KMS-11 (cell line): ENCODE results near the gene FRMD1.

Source experiments
- H2AFZ ChIP-seq: fragments of 200-600 bp; sonication (generic); 2 replicates; pipeline ENCODE4 v1.6.1; 2016; ENCODE audit warnings: antibody characterized with exemption, mixed run types, low read depth
- H3K27ac ChIP-seq: fragments of 200-600 bp; sonication (generic); 2 replicates; pipeline ENCODE4 v1.6.1; 2016; ENCODE audit warnings: mild to moderate bottlenecking, mixed run types
- H3K27me3 ChIP-seq: fragments of 200-600 bp; sonication (generic); 2 replicates; pipeline ENCODE4 v1.6.1; 2017; ENCODE audit warnings: mild to moderate bottlenecking, low read depth, mixed run types, moderate library complexity; ENCODE audit not compliant: insufficient read depth
- H3K36me3 ChIP-seq: fragments of 200-600 bp; sonication (generic); 2 replicates; pipeline ENCODE4 v1.6.1; 2017; ENCODE audit warnings: mild to moderate bottlenecking, mixed run types; ENCODE audit not compliant: insufficient read depth
- H3K4me1 ChIP-seq: fragments of 200-600 bp; sonication (generic); 2 replicates; pipeline ENCODE4 v1.6.1; 2016; ENCODE audit warnings: mild to moderate bottlenecking, low read depth, mixed run types; ENCODE audit not compliant: poor library complexity, severe bottlenecking
- H3K4me2 ChIP-seq: fragments of 200-600 bp; sonication (generic); 2 replicates; pipeline ENCODE4 v1.7.0; 2016; ENCODE audit warnings: mild to moderate bottlenecking, mixed run types
- H3K4me3 ChIP-seq: fragments of 200-600 bp; sonication (generic); IDR thresholded peaks from 2 replicates; pipeline ENCODE4 v1.6.1; 2017; ENCODE audit warnings: low read depth, low read length, mixed read lengths; ENCODE audit not compliant: insufficient read depth
- H3K79me2 ChIP-seq: fragments of 200-600 bp; sonication (generic); 2 replicates; pipeline ENCODE4 v1.6.1; 2016; ENCODE audit warnings: low read depth, mixed run types; ENCODE audit not compliant: insufficient read depth
- H3K9ac ChIP-seq: fragments of 200-600 bp; sonication (generic); 2 replicates; pipeline ENCODE4 v1.6.1; 2016; ENCODE audit warnings: mild to moderate bottlenecking, mixed run types
- H4K20me1 ChIP-seq: fragments of 200-600 bp; sonication (generic); 2 replicates; pipeline ENCODE4 v1.6.1; 2016; ENCODE audit warnings: mild to moderate bottlenecking, mixed run types; ENCODE audit not compliant: insufficient read depth
- CTCF ChIP-seq: fragments of 200-600 bp; sonication (generic); conservative IDR thresholded peaks from 2 replicates; pipeline ENCODE4 v1.6.1; 2017; ENCODE audit warnings: low read depth, mild to moderate bottlenecking, antibody characterized with exemption, low read length, moderate library complexity, mixed read lengths

The FRMD1 gene

GRCh38 chr6:168098431-168098861 lies 19.4 kb upstream of the FRMD1 start:
- no peak for TF ChIP-seq CTCF
- no peak overlapping the region for H3K9ac ChIP-seq
- no peaks in the 10 kb centered on the region for H3K27me3 ChIP-seq
- no peaks in the 10 kb centered on the region for H4K20me1 ChIP-seq
- H3K4me1 ChIP-seq: no peaks in the 10 kb centered on the region
- no peak overlapping the region for H2AFZ ChIP-seq
- H3K79me2 ChIP-seq: no peaks in the 10 kb centered on the region
- H3K27ac ChIP-seq: no peak overlapping the region
- no peaks in the 10 kb centered on the region for H3K36me3 ChIP-seq
- H3K4me2 ChIP-seq: no peak overlapping the region
- no peak overlapping the region for H3K4me3 ChIP-seq

GRCh38 chr6:168097621-168098430 lies 18.8 kb upstream of the FRMD1 start:
- Histone ChIP-seq H3K27me3 (no peaks in the 10 kb centered on the region; the same call in 1 of the 2 replicates), H3K27ac (no peak overlapping the region), H2AFZ (no peak overlapping the region), H3K79me2 (no peaks in the 10 kb centered on the region), H3K4me3 (no peak overlapping the region), H3K36me3 (no peaks in the 10 kb centered on the region), H4K20me1 (no peaks in the 10 kb centered on the region), H3K4me1 (no peaks in the 10 kb centered on the region), H3K4me2 (no peak overlapping the region), H3K9ac (no peak overlapping the region)
- no peak for TF ChIP-seq CTCF

GRCh38 chr6:168097221-168097620 lies 18.2 kb upstream of the FRMD1 start:
- Histone ChIP-seq H4K20me1 (no peaks in the 10 kb centered on the region), H3K9ac (no peak overlapping the region), H3K79me2 (no peaks in the 10 kb centered on the region), H3K4me1 (no peaks in the 10 kb centered on the region), H3K27me3 (no peaks in the 10 kb centered on the region; the same call in 1 of the 2 replicates), H3K27ac (no peak overlapping the region), H3K4me3 (no peak overlapping the region), H2AFZ (no peak overlapping the region), H3K4me2 (no peak overlapping the region), H3K36me3 (no peaks in the 10 kb centered on the region)
- TF ChIP-seq CTCF: no peak

GRCh38 chr6:168096271-168096764 lies 17.3 kb upstream of the FRMD1 start:
- H2AFZ ChIP-seq: no peak overlapping the region
- no peak overlapping the region for H3K4me2 ChIP-seq
- H3K27me3 ChIP-seq: no peaks in the 10 kb centered on the region; the same call in 1 of the 2 replicates
- no peak for TF ChIP-seq CTCF
- no peaks in the 10 kb centered on the region for H3K36me3 ChIP-seq
- no peak overlapping the region for H3K27ac ChIP-seq
- H3K79me2 ChIP-seq: no peaks in the 10 kb centered on the region
- H4K20me1 ChIP-seq: no peaks in the 10 kb centered on the region
- no peak overlapping the region for H3K4me3 ChIP-seq
- H3K9ac ChIP-seq: no peak overlapping the region
- no peaks in the 10 kb centered on the region for H3K4me1 ChIP-seq
